OCI-LY3 (cell line): ENCODE measurements around the gene CP.
A peak's percentile ranks its signal among the peaks of the same experiment; 100 is the strongest.
"Not testable (repeated sequence)": the region's sequence is repeated elsewhere in the genome, so short reads cannot be mapped to it uniquely, and the experiment has no call there.

ENCODE experiments used
- H2AFZ ChIP-seq: fragments of 200-600, 300-600 bp; shearing (Covaris generic); 2 replicates; pipeline ENCODE4 v1.6.0; 2014; ENCODE audit warnings: antibody characterized with exemption, low read depth, low read length
- H3K27ac ChIP-seq: fragments of 200-600, 300-600 bp; sonication (generic); 2 replicates; pipeline ENCODE4 v1.5.1; 2014; ENCODE audit warnings: mild to moderate bottlenecking, low read length, moderate library complexity, mixed read lengths
- H3K27me3 ChIP-seq: fragments of 200-600, 300-600 bp; sonication (generic); 2 replicates; pipeline ENCODE4 v1.6.1; 2014; ENCODE audit warnings: low read depth, low read length, mixed read lengths
- H3K36me3 ChIP-seq: fragments of 200-600, 300-600 bp; sonication (generic); replicated peaks from 2 replicates; pipeline ENCODE3; 2014; ENCODE audit warnings: low read depth, low read length, mixed read lengths
- H3K4me1 ChIP-seq: fragments of 300-600, 200-600 bp; sonication (generic); 2 replicates; pipeline ENCODE4 v1.6.1; 2014; ENCODE audit warnings: low read length, mixed read lengths
- H3K4me2 ChIP-seq: fragments of 200-600, 300-600 bp; sonication (generic); 2 replicates; pipeline ENCODE4 v1.6.1; 2014; ENCODE audit warnings: low read length, mixed read lengths
- H3K4me3 ChIP-seq: fragments of 300-600, 200-600 bp; sonication (generic); 2 replicates; pipeline ENCODE4 v1.5.1; 2014; ENCODE audit warnings: antibody characterized with exemption, mild to moderate bottlenecking, low read length, moderate library complexity
- H3K79me2 ChIP-seq: fragments of 300-600, 200-600 bp; shearing (Covaris generic); 2 replicates; pipeline ENCODE4 v1.6.1; 2014; ENCODE audit warnings: mild to moderate bottlenecking, low read length, mixed read lengths
- H3K9ac ChIP-seq: fragments of 300-600, 200-600 bp; shearing (Covaris generic); 2 replicates; pipeline ENCODE4 v1.6.0; 2014; ENCODE audit warnings: mild to moderate bottlenecking, low read length, moderate library complexity
- H3K9me3 ChIP-seq: fragments of 200-600, 300-600 bp; shearing (Covaris generic); 2 replicates; pipeline ENCODE4 v1.6.1; 2014; ENCODE audit warnings: low read length, mixed read lengths; ENCODE audit not compliant: insufficient read depth
- H4K20me1 ChIP-seq: fragments of 200-600, 300-600 bp; sonication (generic); 2 replicates; pipeline ENCODE4 v1.6.1; 2016; ENCODE audit warnings: low read length, mixed read lengths; ENCODE audit not compliant: insufficient read depth
- EZH2phosphoT487 ChIP-seq: fragments of 200-600 bp; shearing (Covaris generic); IDR thresholded peaks from 2 replicates; pipeline ENCODE4 v1.6.1; 2018; ENCODE audit warnings: antibody characterized with exemption, mixed run types, low read depth
- TF ChIP-seq, protein P1 (sequence below): fragments of 200-600, 300-600 bp; sonication (generic); IDR thresholded peaks from 2 replicates; pipeline ENCODE4 v1.5.1; 2014; ENCODE audit warnings: antibody characterized with exemption, low read length, low read depth

Gene CP

DNA sequence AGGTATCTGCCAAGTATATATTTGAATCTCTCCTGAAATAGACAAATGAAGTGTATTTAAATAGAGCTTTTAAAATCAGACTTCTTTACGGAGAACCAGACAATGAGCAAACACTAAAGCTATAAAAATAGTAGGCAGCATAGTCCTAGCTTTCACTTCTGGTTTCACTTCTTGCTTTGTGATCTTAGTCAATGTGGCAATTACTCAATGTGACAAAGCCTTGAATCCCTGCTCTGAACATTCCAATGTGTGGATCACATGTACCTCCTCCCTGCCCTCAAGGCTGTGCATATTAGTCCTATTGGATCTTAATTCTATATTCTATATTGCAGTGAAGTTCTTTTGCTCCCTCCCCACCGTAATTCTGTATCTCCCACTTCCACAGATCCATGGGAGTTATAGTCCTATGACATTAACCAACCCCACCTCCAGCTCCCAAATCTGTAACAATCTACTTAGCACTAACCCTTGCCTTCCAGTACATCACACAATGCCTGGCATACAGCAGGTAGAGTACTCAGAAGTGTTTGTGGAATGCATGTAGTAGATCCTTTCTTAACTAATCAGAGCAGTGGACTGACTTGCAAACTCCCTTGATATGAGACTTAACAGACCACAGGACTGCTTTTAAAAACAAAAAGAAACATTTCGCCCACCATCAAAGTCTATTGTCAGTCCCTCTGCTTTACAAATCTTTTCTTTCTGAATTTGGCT, 24.3 kb upstream of the CP start:
- peak overlapping the region; percentile 67 for H3K4me2 ChIP-seq

DNA sequence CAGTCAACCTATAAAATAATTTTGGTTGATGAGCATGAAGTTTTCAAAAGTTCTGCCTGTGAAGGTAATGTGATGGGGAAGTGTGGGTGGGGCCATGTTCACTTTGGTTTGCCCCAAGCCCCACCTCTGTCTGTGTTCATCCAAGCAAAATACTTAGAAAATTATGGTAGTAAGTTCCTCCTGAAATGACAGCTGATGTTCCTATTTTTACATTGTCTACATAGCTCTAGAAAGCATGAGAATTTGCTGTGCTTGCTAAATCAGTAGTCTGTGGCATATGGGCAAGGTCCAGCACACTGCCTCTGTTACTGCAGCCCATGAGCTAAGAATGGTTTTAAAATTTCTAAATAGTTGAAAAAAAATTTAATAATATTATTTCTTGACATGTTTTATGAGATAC, 21.9 kb upstream of the CP start:
- no peak for TF ChIP-seq EZH2phosphoT487
- TF ChIP-seq, protein P1, sequence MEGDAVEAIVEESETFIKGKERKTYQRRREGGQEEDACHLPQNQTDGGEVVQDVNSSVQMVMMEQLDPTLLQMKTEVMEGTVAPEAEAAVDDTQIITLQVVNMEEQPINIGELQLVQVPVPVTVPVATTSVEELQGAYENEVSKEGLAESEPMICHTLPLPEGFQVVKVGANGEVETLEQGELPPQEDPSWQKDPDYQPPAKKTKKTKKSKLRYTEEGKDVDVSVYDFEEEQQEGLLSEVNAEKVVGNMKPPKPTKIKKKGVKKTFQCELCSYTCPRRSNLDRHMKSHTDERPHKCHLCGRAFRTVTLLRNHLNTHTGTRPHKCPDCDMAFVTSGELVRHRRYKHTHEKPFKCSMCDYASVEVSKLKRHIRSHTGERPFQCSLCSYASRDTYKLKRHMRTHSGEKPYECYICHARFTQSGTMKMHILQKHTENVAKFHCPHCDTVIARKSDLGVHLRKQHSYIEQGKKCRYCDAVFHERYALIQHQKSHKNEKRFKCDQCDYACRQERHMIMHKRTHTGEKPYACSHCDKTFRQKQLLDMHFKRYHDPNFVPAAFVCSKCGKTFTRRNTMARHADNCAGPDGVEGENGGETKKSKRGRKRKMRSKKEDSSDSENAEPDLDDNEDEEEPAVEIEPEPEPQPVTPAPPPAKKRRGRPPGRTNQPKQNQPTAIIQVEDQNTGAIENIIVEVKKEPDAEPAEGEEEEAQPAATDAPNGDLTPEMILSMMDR = no peak
- Histone ChIP-seq H3K79me2 (no peaks in the 10 kb centered on the region), H2AFZ (no peak overlapping the region), H3K9me3 (no peaks in the 10 kb centered on the region), H3K27me3 (no peaks in the 10 kb centered on the region), H3K4me3 (no peak overlapping the region), H3K36me3 (no peaks in the 10 kb centered on the region), H3K9ac (no peak overlapping the region), H4K20me1 (0 out of 2 replicates have a peak, but pooled peaks cover 3% of the 10 kb centered on the region), H3K27ac (no peak overlapping the region), H3K4me1 (peaks cover 57% of the 10 kb centered on the region), H3K4me2 (peak overlapping the region; percentile 40)

More for the DNA sequence above, 24.3 kb upstream of the CP start:
- Histone ChIP-seq H3K9ac (no peak overlapping the region), H3K9me3 (no peaks in the 10 kb centered on the region), H3K36me3 (no peaks in the 10 kb centered on the region), H4K20me1 (0 out of 2 replicates have a peak, but pooled peaks cover 3% of the 10 kb centered on the region), H3K4me3 (peak overlapping the region; percentile 52), H3K4me1 (peaks cover 62% of the 10 kb centered on the region), H2AFZ (no peak overlapping the region), H3K79me2 (no peaks in the 10 kb centered on the region), H3K27ac (peak overlapping the region; percentile 7; the same call in 1 of the 2 replicates), H3K27me3 (0 out of 2 replicates have a peak, but pooled peaks cover 4% of the 10 kb centered on the region)
- TF ChIP-seq, protein P1 = no peak
- no peak for TF ChIP-seq EZH2phosphoT487

DNA sequence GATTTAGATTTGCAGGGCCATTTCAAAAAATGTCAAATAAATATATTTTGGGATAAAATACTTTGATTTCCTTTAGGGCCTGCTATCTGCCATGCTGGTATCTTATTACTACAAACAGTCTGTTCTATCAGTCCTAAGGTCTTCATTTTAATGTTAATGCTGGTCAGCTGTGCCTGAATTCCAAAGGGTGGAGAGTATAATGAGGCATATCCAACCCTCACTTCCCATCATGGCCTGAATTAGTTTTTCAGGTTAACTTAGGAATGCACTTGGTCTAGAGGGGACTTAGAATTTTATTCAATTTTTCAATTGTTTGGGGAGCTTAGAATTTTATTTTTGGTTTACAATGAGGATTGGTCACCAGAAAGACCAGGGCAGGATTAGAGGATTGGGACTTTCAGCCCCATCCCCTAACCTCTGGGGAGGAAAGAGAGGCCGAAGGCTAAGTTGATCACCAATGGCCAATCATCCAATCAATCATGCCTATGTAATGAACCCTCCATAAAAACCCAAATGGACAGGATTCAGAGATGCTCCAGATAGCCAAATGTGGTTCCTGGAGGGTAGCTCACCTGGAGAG, 17.8 kb upstream of the CP start:
- H2AFZ ChIP-seq = no peak overlapping the region
- H3K4me2 ChIP-seq = no peak overlapping the region
- no peak overlapping the region for H3K4me3 ChIP-seq
- no peak overlapping the region for H3K9ac ChIP-seq
- no peaks in the 10 kb centered on the region for H3K36me3 ChIP-seq
- no peak overlapping the region for H3K27ac ChIP-seq
- H3K9me3 ChIP-seq = no peaks in the 10 kb centered on the region
- H4K20me1 ChIP-seq = no peaks in the 10 kb centered on the region
- peaks cover 25% of the 10 kb centered on the region for H3K4me1 ChIP-seq
- no peaks in the 10 kb centered on the region for H3K27me3 ChIP-seq
- H3K79me2 ChIP-seq = no peaks in the 10 kb centered on the region
- TF ChIP-seq EZH2phosphoT487 = no peak
- TF ChIP-seq, protein P1 = no peak

DNA sequence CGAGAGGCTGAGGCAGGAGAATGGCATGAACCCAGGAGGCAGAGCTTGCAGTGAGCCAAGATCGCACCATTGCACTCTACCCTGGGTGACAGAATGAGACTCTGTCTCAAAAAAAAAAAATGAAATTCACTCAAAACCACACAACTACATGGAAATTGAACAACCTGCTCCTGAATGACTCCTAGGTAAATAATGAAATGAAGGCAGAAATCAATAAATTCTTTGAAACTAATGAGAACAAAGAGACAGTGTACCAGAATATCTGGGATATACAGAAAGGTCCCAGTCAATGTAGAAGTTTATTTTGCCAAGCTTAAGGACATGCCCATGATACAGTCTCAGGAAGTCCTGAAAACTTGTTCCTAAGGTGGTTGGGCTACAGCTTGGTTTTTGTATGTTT, 16.6 kb upstream of the CP start:
- H3K27ac ChIP-seq, H3K4me3 ChIP-seq: not testable (repeated sequence)
- H3K4me1 ChIP-seq = peaks cover 16% of the 10 kb centered on the region

More for the DNA sequence above, 16.6 kb upstream of the CP start:
- H3K4me2 ChIP-seq, H4K20me1 ChIP-seq, H3K9ac ChIP-seq, H3K9me3 ChIP-seq, H2AFZ ChIP-seq, H3K79me2 ChIP-seq, H3K27me3 ChIP-seq, H3K36me3 ChIP-seq: not testable (repeated sequence)
